H9 (cell line): ENCODE results near the gene GET4. TPM values are rescaled to one million over a fixed set of nuclear protein-coding genes. Genes with fewer than 3 reads are reported as not detected.

Source experiments
- DNase-seq: peaks from one replicate; pipeline ENCODE4 v3.0.0-alpha.2; 2017
- H2AFZ ChIP-seq: one replicate; pipeline ENCODE4 v1.6.1; 2013; ENCODE audit warnings: mild to moderate bottlenecking, low read length, control low read depth, moderate library complexity
- H2AK5ac ChIP-seq: 2 replicates; pipeline ENCODE4 v1.6.1; 2013; ENCODE audit warnings: low read length, control low read depth, mixed read lengths; ENCODE audit not compliant: insufficient read length
- H2BK120ac ChIP-seq: one replicate; pipeline ENCODE4 v1.6.1; 2013; ENCODE audit warnings: low read depth, mild to moderate bottlenecking, low read length, control low read depth, inconsistent platforms; ENCODE audit not compliant: poor library complexity, severe bottlenecking
- H2BK12ac ChIP-seq: 2 replicates; pipeline ENCODE4 v1.6.1; 2013; ENCODE audit warnings: low read length, control low read depth, mixed read lengths, low read depth; ENCODE audit not compliant: insufficient read length
- H2BK15ac ChIP-seq: 2 replicates; pipeline ENCODE4 v1.6.1; 2013; ENCODE audit warnings: low read depth, low read length, control low read depth
- H2BK20ac ChIP-seq: one replicate; pipeline ENCODE4 v1.6.1; 2013; ENCODE audit warnings: low read depth, mild to moderate bottlenecking, low read length, control low read depth, inconsistent platforms; ENCODE audit not compliant: poor library complexity, severe bottlenecking
- H2BK5ac ChIP-seq: 2 replicates; pipeline ENCODE4 v1.6.1; 2013; ENCODE audit warnings: low read length, control low read depth, mixed read lengths; ENCODE audit not compliant: insufficient read length
- H3K14ac ChIP-seq: 2 replicates; pipeline ENCODE4 v1.6.1; 2013; ENCODE audit warnings: low read length, control low read depth; ENCODE audit not compliant: insufficient read depth
- H3K18ac ChIP-seq: 2 replicates; pipeline ENCODE4 v1.6.1; 2013; ENCODE audit warnings: low read depth, mild to moderate bottlenecking, mixed read lengths, low read length, control low read depth; ENCODE audit not compliant: insufficient read length
- H3K23ac ChIP-seq: 2 replicates; pipeline ENCODE4 v1.6.1; 2013; ENCODE audit warnings: low read length, control low read depth, mixed read lengths, low read depth; ENCODE audit not compliant: insufficient read length
- H3K23me2 ChIP-seq: 2 replicates; pipeline ENCODE4 v1.6.1; 2013; ENCODE audit warnings: low read depth, mild to moderate bottlenecking, mixed read lengths, low read length, control low read depth; ENCODE audit not compliant: insufficient read length, poor library complexity, severe bottlenecking
- H3K27ac ChIP-seq: 2 replicates; pipeline ENCODE4 v1.5.1; 2013; ENCODE audit warnings: low read length, control low read depth, mixed read lengths, low read depth; ENCODE audit not compliant: insufficient read length
- H3K27me3 ChIP-seq: 2 replicates; pipeline ENCODE4 v1.6.1; 2013; ENCODE audit warnings: low read length, control low read depth, inconsistent platforms; ENCODE audit not compliant: insufficient read depth
- H3K4ac ChIP-seq: 2 replicates; pipeline ENCODE4 v1.6.1; 2013; ENCODE audit warnings: low read depth, mild to moderate bottlenecking, control low read depth, inconsistent platforms, low read length, moderate library complexity
- H3K4me1 ChIP-seq: 2 replicates; pipeline ENCODE4 v1.6.1; 2013; ENCODE audit warnings: low read length, control low read depth, inconsistent platforms; ENCODE audit not compliant: insufficient read depth
- H3K4me2 ChIP-seq: 2 replicates; pipeline ENCODE4 v1.6.1; 2013; ENCODE audit warnings: low read length, control low read depth, mixed read lengths; ENCODE audit not compliant: insufficient read length, insufficient read depth
- H3K56ac ChIP-seq: 2 replicates; pipeline ENCODE4 v1.6.1; 2013; ENCODE audit warnings: low read depth, mild to moderate bottlenecking, mixed read lengths, low read length, control low read depth; ENCODE audit not compliant: insufficient read length
- H3K79me1 ChIP-seq: 2 replicates; pipeline ENCODE4 v1.6.1; 2013; ENCODE audit warnings: low read depth, mild to moderate bottlenecking, moderate library complexity, low read length, control low read depth, inconsistent platforms; ENCODE audit not compliant: insufficient read depth, poor library complexity, severe bottlenecking
- H3K79me2 ChIP-seq: 2 replicates; pipeline ENCODE4 v1.6.1; 2013; ENCODE audit warnings: low read length, control low read depth, inconsistent platforms; ENCODE audit not compliant: insufficient read depth
- H3K9ac ChIP-seq: 2 replicates; pipeline ENCODE4 v1.6.1; 2013; ENCODE audit warnings: low read length, control low read depth, mixed read lengths; ENCODE audit not compliant: insufficient read length; ENCODE audit errors: extremely low read depth
- H3K9me3 ChIP-seq: one replicate; pipeline ENCODE4 v1.6.1; 2013; ENCODE audit warnings: low read depth, low read length, inconsistent platforms; ENCODE audit not compliant: control insufficient read depth
- H3T11ph ChIP-seq: one replicate; pipeline ENCODE4 v1.6.1; 2013; ENCODE audit warnings: mild to moderate bottlenecking, low read length, control low read depth, inconsistent platforms
- H4K20me1 ChIP-seq: one replicate; pipeline ENCODE4 v1.6.1; 2013; ENCODE audit not compliant: control insufficient read depth, insufficient read length, insufficient read depth
- H4K5ac ChIP-seq: 2 replicates; pipeline ENCODE4 v1.6.1; 2013; ENCODE audit warnings: low read depth, mild to moderate bottlenecking, mixed read lengths, low read length, control low read depth; ENCODE audit not compliant: insufficient read length
- H4K8ac ChIP-seq: replicated peaks from 2 replicates; pipeline ENCODE4 v1.6.1; 2013; ENCODE audit warnings: low read length, control low read depth, mixed read lengths, low read depth; ENCODE audit not compliant: insufficient read length
- H4K91ac ChIP-seq: 2 replicates; pipeline ENCODE4 v1.6.1; 2013; ENCODE audit warnings: low read depth, mild to moderate bottlenecking, moderate library complexity, mixed read lengths, low read length, control low read depth; ENCODE audit not compliant: insufficient read length
- H3K27ac Mint-ChIP-seq, 3 experiments: 2 replicates in 2 of 3; 3 replicates in 1 of 3; pipeline ENCODE4 v1.8.0; 2020 to 2021; ENCODE audit warnings: mixed read lengths in 3 of 3, mild to moderate bottlenecking in 1 of 3, moderate library complexity in 1 of 3
- H3K27me3 Mint-ChIP-seq: 2 replicates; pipeline ENCODE4 v1.8.0; 2021; ENCODE audit warnings: low read depth, mild to moderate bottlenecking, moderate library complexity, mixed read lengths
- H3K36me3 Mint-ChIP-seq, 3 experiments: 2 replicates in 2 of 3; 3 replicates in 1 of 3; pipeline ENCODE4 v1.8.0; 2020 to 2021; ENCODE audit warnings: low read depth in 3 of 3, mixed read lengths in 3 of 3; ENCODE audit not compliant: insufficient read depth in 1 of 3
- H3K4me1 Mint-ChIP-seq, 2 experiments: 2 replicates each; pipeline ENCODE4 v1.8.0; 2020; ENCODE audit warnings: mixed read lengths in 2 of 2
- H3K4me3 Mint-ChIP-seq, 2 experiments: 2 replicates in 1 of 2; 3 replicates in 1 of 2; pipeline ENCODE4 v1.8.0; 2020 to 2021; ENCODE audit warnings: mild to moderate bottlenecking in 2 of 2, mixed read lengths in 2 of 2, moderate library complexity in 1 of 2
- H3K9me3 Mint-ChIP-seq, 2 experiments: 2 replicates in 1 of 2; 3 replicates in 1 of 2; pipeline ENCODE4 v1.8.0; 2020; ENCODE audit warnings: mild to moderate bottlenecking in 2 of 2, mixed read lengths in 2 of 2, moderate library complexity in 1 of 2
- WGBS: extraction: QIAGEN DNeasy Blood & Tissue Kit; methylation state at CpG from one replicate; pipeline ENCODE4 v1.1.7; 2013; ENCODE audit warnings: missing lambda C conversion rate, low lambda C conversion rate, mixed read lengths; ENCODE audit not compliant: insufficient read length; ENCODE audit errors: extremely low coverage; 5-methylcytosine and 5-hydroxymethylcytosine counted together
- total RNA-seq: library from RNA; stranded (reverse); gene quantifications from 2 replicates; pipeline ENCODE4 v1.2.1, GENCODE V29; 2021
- TF ChIP-seq, protein P1 (sequence below): fragments of 200-600 bp; sonication (generic); conservative IDR thresholded peaks from 3 replicates; pipeline ENCODE4 v1.8.0; 2021; ENCODE audit warnings: antibody characterized with exemption, mild to moderate bottlenecking

GET4 gene
- total RNA-seq, 1 experiment from 2014 or later = 70.2 TPM

GRCh38 chr7:908159-908581, 31.8 kb downstream of the GET4 start:
- WGBS = no CpG with 5 or more reads among the region's 12 CpGs
- Mint-ChIP-seq H3K9me3 (no peaks in the 10 kb centered on the region; a peak in 1 of 5 replicates), H3K4me1 (0 out of 4 replicates have a peak, but pooled peaks cover 0 to 5% of the 10 kb centered on the region in 2 experiments), H3K27ac (no peak overlapping the region), H3K4me3 (peak overlapping the region in 1 of 2 experiments; percentile 58; a peak in 1 of 5 replicates), H3K27me3 (peaks cover 26% of the 10 kb centered on the region), H3K36me3 (no peaks in the 10 kb centered on the region)
- H3K79me1 ChIP-seq = no peaks in the 10 kb centered on the region
- no peaks in the 10 kb centered on the region for H4K20me1 ChIP-seq
- H3K9me3 ChIP-seq = no peaks in the 10 kb centered on the region
- TF ChIP-seq, protein P1, sequence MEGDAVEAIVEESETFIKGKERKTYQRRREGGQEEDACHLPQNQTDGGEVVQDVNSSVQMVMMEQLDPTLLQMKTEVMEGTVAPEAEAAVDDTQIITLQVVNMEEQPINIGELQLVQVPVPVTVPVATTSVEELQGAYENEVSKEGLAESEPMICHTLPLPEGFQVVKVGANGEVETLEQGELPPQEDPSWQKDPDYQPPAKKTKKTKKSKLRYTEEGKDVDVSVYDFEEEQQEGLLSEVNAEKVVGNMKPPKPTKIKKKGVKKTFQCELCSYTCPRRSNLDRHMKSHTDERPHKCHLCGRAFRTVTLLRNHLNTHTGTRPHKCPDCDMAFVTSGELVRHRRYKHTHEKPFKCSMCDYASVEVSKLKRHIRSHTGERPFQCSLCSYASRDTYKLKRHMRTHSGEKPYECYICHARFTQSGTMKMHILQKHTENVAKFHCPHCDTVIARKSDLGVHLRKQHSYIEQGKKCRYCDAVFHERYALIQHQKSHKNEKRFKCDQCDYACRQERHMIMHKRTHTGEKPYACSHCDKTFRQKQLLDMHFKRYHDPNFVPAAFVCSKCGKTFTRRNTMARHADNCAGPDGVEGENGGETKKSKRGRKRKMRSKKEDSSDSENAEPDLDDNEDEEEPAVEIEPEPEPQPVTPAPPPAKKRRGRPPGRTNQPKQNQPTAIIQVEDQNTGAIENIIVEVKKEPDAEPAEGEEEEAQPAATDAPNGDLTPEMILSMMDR = no peak
- H3K4me1 ChIP-seq = no peaks in the 10 kb centered on the region; the same call in 1 of the 2 replicates
- no peak overlapping the region for H3K56ac ChIP-seq
- no peak overlapping the region for H2BK20ac ChIP-seq
- no peak overlapping the region for H3K4ac ChIP-seq
- no peak overlapping the region for H4K5ac ChIP-seq
- no peak overlapping the region for H2BK5ac ChIP-seq
- H3K9ac ChIP-seq = no peak overlapping the region
- H2AFZ ChIP-seq = no peak overlapping the region
- H3T11ph ChIP-seq = no peak overlapping the region
- 0 out of 2 replicates have a peak overlapping the region, but pooled peaks have one; percentile 81 for H2BK15ac ChIP-seq
- H3K18ac ChIP-seq = no peak overlapping the region
- no peak overlapping the region for H3K27ac ChIP-seq
- H2BK120ac ChIP-seq = no peak overlapping the region
- H3K27me3 ChIP-seq = no peaks in the 10 kb centered on the region; the same call in 1 of the 2 replicates
- H4K8ac ChIP-seq = no peak overlapping the region
- no peak overlapping the region for H2BK12ac ChIP-seq
- no peak for DNase-seq
- peaks cover 3% of the 10 kb centered on the region for H3K23me2 ChIP-seq
- H3K14ac ChIP-seq = no peak overlapping the region
- no peaks in the 10 kb centered on the region for H3K79me2 ChIP-seq
- no peak overlapping the region for H4K91ac ChIP-seq
- H3K4me2 ChIP-seq = peak overlapping the region; percentile 32
- H2AK5ac ChIP-seq = no peak overlapping the region
- H3K23ac ChIP-seq = no peak overlapping the region
